ENCODE results near the gene MADD. TPM values are rescaled to one million over a fixed set of nuclear protein-coding genes. Genes with fewer than 3 reads are reported as not detected.

The MADD gene
- total and polyA plus RNA-seq, 2 donors (not counting 1 experiment from before 2014, with no cell fraction given): 7.0 to 15.4 TPM

GRCh38 chr11:47349521-47350095 lies 79.7 kb downstream of the MADD start:
- H3K9ac ChIP-seq (ENCODE audit: insufficient read depth, low read length): no peak overlapping the region
- H2AFZ ChIP-seq (ENCODE audit: low read length): no peak overlapping the region
- no peaks in the 10 kb centered on the region for H3K9me3 ChIP-seq (ENCODE audit: control insufficient read depth, insufficient read depth, low read depth, low read length)
- H3K4me3 ChIP-seq (replicated peaks in 1 of 4; ENCODE audit: control extremely low read depth in 1 of 4, insufficient read depth in 1 of 4, low read depth in 3 of 4, low read length in 4 of 4): no peak overlapping the region
- no peaks in the 10 kb centered on the region for H3K79me2 ChIP-seq (ENCODE audit: control insufficient read depth, insufficient read depth, low read length)
- peaks cover 4% of the 10 kb centered on the region for H3K27me3 ChIP-seq (ENCODE audit: control insufficient read depth, insufficient read depth, low read length)
- no peak overlapping the region for H3K4me2 ChIP-seq (ENCODE audit: extremely low read depth, insufficient read depth, low read length)
- no peaks in the 10 kb centered on the region for H4K20me1 ChIP-seq (ENCODE audit: control insufficient read depth, extremely low read depth, insufficient read depth, low read length)
- DNase-seq (ENCODE audit: low read depth in 2 of 2): no peak
- no peaks in the 10 kb centered on the region for H3K36me3 ChIP-seq (ENCODE audit: control insufficient read depth, insufficient read depth, low read length)
- no peaks in the 10 kb centered on the region for H3K4me1 ChIP-seq (ENCODE audit: control insufficient read depth, extremely low read depth, insufficient read depth, low read length)
- TF ChIP-seq CTCF (conservative IDR thresholded peaks at IDR 0.05 in 1 of 2, IDR thresholded peaks at IDR 0.05 in 1 of 2; ENCODE audit: low read depth in 1 of 2, low read length in 2 of 2) (no peak), EZH2 (IDR thresholded peaks at IDR 0.05; ENCODE audit: low read length, missing control alignments) (no peak)
- H3K27ac ChIP-seq (ENCODE audit: insufficient read depth, low read length): no peak overlapping the region

GRCh38 chr11:47350315-47350714 lies 80.4 kb downstream of the MADD start:
- H3K4me1 ChIP-seq (ENCODE audit: control insufficient read depth, extremely low read depth, insufficient read depth, low read length): no peaks in the 10 kb centered on the region
- no peaks in the 10 kb centered on the region for H3K9me3 ChIP-seq (ENCODE audit: control insufficient read depth, insufficient read depth, low read depth, low read length)
- H3K36me3 ChIP-seq (ENCODE audit: control insufficient read depth, insufficient read depth, low read length): no peaks in the 10 kb centered on the region
- no peak overlapping the region for H3K4me2 ChIP-seq (ENCODE audit: extremely low read depth, insufficient read depth, low read length)
- DNase-seq (ENCODE audit: low read depth in 2 of 2): no peak
- no peaks in the 10 kb centered on the region for H3K79me2 ChIP-seq (ENCODE audit: control insufficient read depth, insufficient read depth, low read length)
- TF ChIP-seq EZH2 (IDR thresholded peaks at IDR 0.05; ENCODE audit: low read length, missing control alignments) (no peak), CTCF (conservative IDR thresholded peaks at IDR 0.05 in 1 of 2, IDR thresholded peaks at IDR 0.05 in 1 of 2; ENCODE audit: low read depth in 1 of 2, low read length in 2 of 2) (no peak)
- peaks cover 2% of the 10 kb centered on the region for H3K27me3 ChIP-seq (ENCODE audit: control insufficient read depth, insufficient read depth, low read length)
- no peak overlapping the region for H2AFZ ChIP-seq (ENCODE audit: low read length)
- H3K4me3 ChIP-seq (replicated peaks in 1 of 4; ENCODE audit: control extremely low read depth in 1 of 4, insufficient read depth in 1 of 4, low read depth in 3 of 4, low read length in 4 of 4): no peak overlapping the region
- H4K20me1 ChIP-seq (ENCODE audit: control insufficient read depth, extremely low read depth, insufficient read depth, low read length): no peaks in the 10 kb centered on the region
- H3K9ac ChIP-seq (ENCODE audit: insufficient read depth, low read length): no peak overlapping the region
- no peak overlapping the region for H3K27ac ChIP-seq (ENCODE audit: insufficient read depth, low read length)

GRCh38 chr11:47351156-47352126 lies 81.5 kb downstream of the MADD start:
- no peak overlapping the region for H2AFZ ChIP-seq (ENCODE audit: low read length)
- TF ChIP-seq EZH2 (IDR thresholded peaks at IDR 0.05; ENCODE audit: low read length, missing control alignments) (no peak), CTCF (conservative IDR thresholded peaks at IDR 0.05 in 1 of 2, IDR thresholded peaks at IDR 0.05 in 1 of 2; ENCODE audit: low read depth in 1 of 2, low read length in 2 of 2) (no peak)
- DNase-seq (ENCODE audit: low read depth in 2 of 2): no peak

More at GRCh38 chr11:47351156-47352126, 81.5 kb downstream of the MADD start:
- no peaks in the 10 kb centered on the region for H3K9me3 ChIP-seq (ENCODE audit: control insufficient read depth, insufficient read depth, low read depth, low read length)
- H3K9ac ChIP-seq (ENCODE audit: insufficient read depth, low read length): no peak overlapping the region
- no peaks in the 10 kb centered on the region for H3K4me1 ChIP-seq (ENCODE audit: control insufficient read depth, extremely low read depth, insufficient read depth, low read length)
- H3K27me3 ChIP-seq (ENCODE audit: control insufficient read depth, insufficient read depth, low read length): no peaks in the 10 kb centered on the region
- no peak overlapping the region for H3K4me2 ChIP-seq (ENCODE audit: extremely low read depth, insufficient read depth, low read length)
- no peak overlapping the region for H3K4me3 ChIP-seq (replicated peaks in 1 of 4; ENCODE audit: control extremely low read depth in 1 of 4, insufficient read depth in 1 of 4, low read depth in 3 of 4, low read length in 4 of 4)
- H3K79me2 ChIP-seq (ENCODE audit: control insufficient read depth, insufficient read depth, low read length): no peaks in the 10 kb centered on the region
- no peak overlapping the region for H3K27ac ChIP-seq (ENCODE audit: insufficient read depth, low read length)
- no peaks in the 10 kb centered on the region for H4K20me1 ChIP-seq (ENCODE audit: control insufficient read depth, extremely low read depth, insufficient read depth, low read length)
- H3K36me3 ChIP-seq (ENCODE audit: control insufficient read depth, insufficient read depth, low read length): no peaks in the 10 kb centered on the region
